Dedifferentiated amniotic fluid mesenchymal stem cell (primary cell): ENCODE results near the gene GRAMD1B.

ENCODE experiments used
- DNase-seq: peaks from one replicate; pipeline ENCODE4 v3.0.0-alpha.2; 2016; ENCODE audit errors: extremely low spot score

The GRAMD1B gene

GRCh38 chr11:123587559-123587958, 157.5 kb downstream of the GRAMD1B start:
- DNase-seq, result no peak

GRCh38 chr11:123588117-123588863, 158.2 kb downstream of the GRAMD1B start:
- DNase-seq, result no peak

- DNase-seq, result no peak
These were observed 158.8 kb downstream of the GRAMD1B start for GRCh38 chr11:123588864-123589262.

GRCh38 chr11:123590296-123590912, 160.3 kb downstream of the GRAMD1B start:
- DNase-seq, result peak; percentile 33

GRCh38 chr11:123593570-123593969, 163.5 kb downstream of the GRAMD1B start:
- no peak for DNase-seq

GRCh38 chr11:123594188-123594901, 164.3 kb downstream of the GRAMD1B start:
- DNase-seq, result no peak

GRCh38 chr11:123594921-123595320, 164.9 kb downstream of the GRAMD1B start:
- DNase-seq, result no peak

GRCh38 chr11:123597859-123598258, 167.8 kb downstream of the GRAMD1B start:
- no peak for DNase-seq

- DNase-seq, result no peak
These were observed 171.1 kb downstream of the GRAMD1B start for GRCh38 chr11:123601136-123601535.

- DNase-seq, result no peak
These were observed 171.7 kb downstream of the GRAMD1B start for GRCh38 chr11:123601743-123602142.

GRCh38 chr11:123603666-123604065, 173.6 kb downstream of the GRAMD1B start:
- no peak for DNase-seq

- no peak for DNase-seq
These were observed 177.7 kb downstream of the GRAMD1B start for GRCh38 chr11:123607781-123608180.

- no peak for DNase-seq
These were observed 178.3 kb downstream of the GRAMD1B start for GRCh38 chr11:123608371-123608770.

GRCh38 chr11:123608945-123609344, 178.9 kb downstream of the GRAMD1B start:
- DNase-seq, result no peak

GRCh38 chr11:123611698-123612097, 181.6 kb downstream of the GRAMD1B start:
- DNase-seq, result no peak

GRCh38 chr11:123616505-123617198, 186.6 kb downstream of the GRAMD1B start:
- DNase-seq, result no peak

GRCh38 chr11:123622576-123622975, 192.5 kb downstream of the GRAMD1B start:
- no peak for DNase-seq

- no peak for DNase-seq
These were observed 194.9 kb downstream of the GRAMD1B start for GRCh38 chr11:123624974-123625373.

- DNase-seq, result no peak
These were observed 199.0 kb downstream of the GRAMD1B start for GRCh38 chr11:123628936-123629683.

- no peak for DNase-seq
These were observed 200.1 kb downstream of the GRAMD1B start for GRCh38 chr11:123630126-123630608.

- DNase-seq, result no peak
These were observed 210.0 kb downstream of the GRAMD1B start for GRCh38 chr11:123640029-123640428.
